Smooth muscle cell of the umbilical artery (primary cell): Measurements from ENCODE around the gene ELP4. TPM values are rescaled to one million over a fixed set of nuclear protein-coding genes. Genes with fewer than 3 reads are reported as not detected.

Source experiments
- total RNA-seq: library from RNA; depleted of rRNA; stranded (reverse); fragments of >200 nt; gene quantifications from 2 replicates; pipeline ENCODE4 v1.2.3, GENCODE V29; 2014

Gene ELP4, protein sequence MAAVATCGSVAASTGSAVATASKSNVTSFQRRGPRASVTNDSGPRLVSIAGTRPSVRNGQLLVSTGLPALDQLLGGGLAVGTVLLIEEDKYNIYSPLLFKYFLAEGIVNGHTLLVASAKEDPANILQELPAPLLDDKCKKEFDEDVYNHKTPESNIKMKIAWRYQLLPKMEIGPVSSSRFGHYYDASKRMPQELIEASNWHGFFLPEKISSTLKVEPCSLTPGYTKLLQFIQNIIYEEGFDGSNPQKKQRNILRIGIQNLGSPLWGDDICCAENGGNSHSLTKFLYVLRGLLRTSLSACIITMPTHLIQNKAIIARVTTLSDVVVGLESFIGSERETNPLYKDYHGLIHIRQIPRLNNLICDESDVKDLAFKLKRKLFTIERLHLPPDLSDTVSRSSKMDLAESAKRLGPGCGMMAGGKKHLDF
- total RNA-seq, result 14.3 and 15.7 TPM in 2 replicates

DNA sequence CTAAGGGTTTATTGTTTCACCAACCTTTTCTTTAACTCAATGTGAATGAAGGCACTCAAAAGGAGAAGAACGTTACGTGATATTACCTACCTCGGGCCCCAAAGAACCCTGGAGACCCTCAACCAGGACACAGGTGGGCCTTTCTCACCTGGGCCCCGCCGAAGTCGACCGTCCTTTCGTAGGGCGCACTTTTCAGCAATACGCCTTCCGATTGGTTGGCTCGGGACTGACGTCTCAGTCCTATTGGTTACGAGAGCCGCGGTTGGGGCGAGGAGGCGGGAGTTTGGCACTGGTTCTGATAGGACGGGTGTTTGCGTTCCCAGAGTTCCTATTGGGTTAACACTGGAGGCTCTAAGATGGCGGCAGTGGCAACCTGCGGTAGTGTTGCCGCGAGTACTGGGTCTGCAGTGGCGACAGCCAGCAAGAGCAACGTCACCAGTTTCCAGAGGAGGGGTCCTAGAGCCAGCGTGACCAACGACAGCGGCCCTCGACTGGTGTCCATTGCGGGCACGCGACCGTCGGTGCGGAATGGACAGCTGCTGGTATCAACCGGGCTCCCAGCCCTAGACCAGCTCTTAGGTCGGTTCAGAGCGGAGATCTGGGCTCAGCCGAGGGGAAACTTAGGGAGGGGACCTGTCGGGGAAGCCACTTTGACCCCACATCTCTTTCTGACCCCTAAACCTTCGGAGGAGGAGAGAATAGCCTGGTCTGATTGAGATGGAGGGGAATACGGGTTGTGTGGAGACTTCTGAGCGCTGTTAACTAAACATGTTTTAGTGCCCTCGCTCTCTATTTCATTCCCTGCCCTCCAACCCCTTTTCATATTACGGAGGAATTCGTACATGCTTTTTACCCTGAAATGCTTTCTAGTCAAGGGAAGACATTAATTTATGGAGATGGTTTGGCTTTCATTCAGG lies at the start of gene ELP4, which contains the start of gene IMMP1L:
TSS of gene ELP4 (plus strand) at position 339 of the 917 bp plus-strand sequence. CDS start at position 357, 18 bp downstream.
TSS of gene IMMP1L (minus strand) at position 194 of the 917 bp plus-strand sequence. CDS start 46,346 bp downstream, outside the sequence.

DNA sequence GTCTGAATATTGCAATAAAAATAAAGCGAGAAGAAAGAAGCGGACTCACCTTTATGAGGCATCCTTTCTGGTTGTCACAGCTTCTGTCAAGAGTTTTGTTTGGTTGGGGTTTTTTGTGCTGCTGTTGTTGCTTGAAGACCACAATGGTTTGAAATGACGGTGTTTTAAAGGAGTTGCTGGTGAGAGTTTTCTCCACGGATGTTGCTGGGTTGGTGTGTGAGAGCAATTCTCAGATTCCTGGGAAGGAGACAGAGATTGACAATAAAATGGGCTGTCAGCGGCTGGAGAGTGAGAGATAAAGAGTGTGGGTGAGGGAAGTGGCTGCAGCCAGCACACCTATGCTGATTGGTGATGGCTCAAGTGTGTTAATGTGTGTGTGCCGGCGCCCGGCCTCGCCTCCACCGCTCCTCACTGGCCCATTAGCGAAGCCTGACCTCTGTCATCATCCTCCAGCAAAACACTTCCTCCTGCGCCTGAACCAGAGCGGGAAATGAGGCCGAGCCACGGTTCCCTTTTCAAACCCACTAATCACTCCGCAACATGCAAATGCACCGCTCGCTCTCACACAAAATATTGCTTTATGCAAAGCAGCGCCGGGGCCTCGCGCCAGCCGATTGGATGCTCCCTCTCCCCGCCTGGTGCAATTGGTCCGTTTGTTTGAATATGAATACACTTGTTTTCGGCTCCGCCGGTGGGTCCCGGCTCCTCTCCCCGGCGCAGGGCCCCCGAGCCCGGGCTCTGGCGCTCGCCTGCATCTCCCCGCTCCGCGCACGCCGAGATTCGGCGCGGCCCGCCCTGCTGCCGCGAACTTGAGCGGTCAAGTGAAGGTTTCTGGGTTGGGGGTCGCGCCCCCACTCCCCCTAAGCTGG lies 301.4 kb downstream of the ELP4 start, which contains the start of gene PAX6:
TSS of gene PAX6 (minus strand) at position 544 of the 869 bp plus-strand sequence. CDS start 4,911 bp downstream, outside the sequence.

Other genes with a start within 250 kb of the ELP4 start
- gene DCDC1, start 140.0 kb upstream of the ELP4 start, total RNA-seq, result 0.14 and 0.30 TPM in 2 replicates
- gene DNAJC24, start 139.9 kb upstream of the ELP4 start, total RNA-seq, result 22.9 and 28.2 TPM in 2 replicates
- gene IMMP1L, start 145 bp upstream of the ELP4 start, total RNA-seq, result 8.0 and 15.9 TPM in 2 replicates